Mesenchymal stem cell (in vitro differentiated cells and primary cell): ENCODE data around the gene DNAI4.

Source experiments
- DNase-seq: peaks from one replicate; pipeline ENCODE4 v3.0.0-alpha.2; 2013
- H2AFZ ChIP-seq: one replicate; pipeline ENCODE4 v1.6.1; 2013; ENCODE audit warnings: low read depth, mild to moderate bottlenecking, control low read depth, inconsistent platforms, low read length, moderate library complexity
- H2AK5ac ChIP-seq: 2 replicates; pipeline ENCODE4 v1.6.1; 2013; ENCODE audit warnings: low read length, moderate library complexity, mild to moderate bottlenecking, inconsistent platforms; ENCODE audit not compliant: severe bottlenecking
- H2BK120ac ChIP-seq: one replicate; pipeline ENCODE4 v1.6.1; 2013; ENCODE audit warnings: low read depth, mild to moderate bottlenecking, inconsistent platforms, low read length, moderate library complexity
- H2BK12ac ChIP-seq, 2 experiments: one replicate each; pipeline ENCODE4 v1.6.1; 2013; ENCODE audit warnings: inconsistent platforms in 2 of 2, low read length in 2 of 2, mild to moderate bottlenecking in 2 of 2, moderate library complexity in 2 of 2, control low read depth in 1 of 2
- H2BK15ac ChIP-seq: one replicate; pipeline ENCODE4 v1.6.1; 2013; ENCODE audit warnings: mild to moderate bottlenecking, low read depth, inconsistent platforms; ENCODE audit not compliant: poor library complexity, severe bottlenecking
- H2BK5ac ChIP-seq: 2 replicates; pipeline ENCODE4 v1.6.1; 2013; ENCODE audit warnings: low read depth, mild to moderate bottlenecking, low read length, control low read depth, inconsistent platforms; ENCODE audit not compliant: poor library complexity, severe bottlenecking
- H3K14ac ChIP-seq, 2 experiments: one replicate each; pipeline ENCODE4 v1.6.1; 2013; ENCODE audit warnings: inconsistent platforms in 2 of 2, low read length in 2 of 2, control low read depth in 1 of 2, mild to moderate bottlenecking in 1 of 2, moderate library complexity in 1 of 2
- H3K18ac ChIP-seq, 2 experiments: one replicate each; pipeline ENCODE4 v1.6.1; 2013; ENCODE audit warnings: inconsistent platforms in 2 of 2, low read length in 2 of 2, control low read depth in 1 of 2, low read depth in 1 of 2, mild to moderate bottlenecking in 1 of 2
- H3K23ac ChIP-seq, 2 experiments: one replicate each; pipeline ENCODE4 v1.6.1; 2013; ENCODE audit warnings: inconsistent platforms in 2 of 2, low read length in 2 of 2, mild to moderate bottlenecking in 2 of 2, moderate library complexity in 2 of 2, control low read depth in 1 of 2
- H3K27ac ChIP-seq: 2 replicates; pipeline ENCODE4 v1.5.1; 2013; ENCODE audit warnings: mild to moderate bottlenecking, moderate library complexity, low read length, control low read depth, inconsistent platforms; ENCODE audit not compliant: poor library complexity, severe bottlenecking
- H3K27me3 ChIP-seq, 2 experiments: 2 replicates each; pipeline versions ENCODE4 v1.6.1 to v1.7.0; 2013; ENCODE audit warnings: low read length in 2 of 2, mild to moderate bottlenecking in 2 of 2, moderate library complexity in 2 of 2, control low read depth in 1 of 2, inconsistent platforms in 1 of 2; ENCODE audit not compliant: control insufficient read depth in 1 of 2, insufficient read depth in 1 of 2
- H3K36me3 ChIP-seq, 2 experiments: 2 replicates each; pipeline versions ENCODE4 v1.6.1 to v1.7.0; 2013; ENCODE audit warnings: low read length in 2 of 2, control low read depth in 1 of 2, inconsistent platforms in 1 of 2, low read depth in 1 of 2, mild to moderate bottlenecking in 1 of 2; ENCODE audit not compliant: insufficient read depth in 2 of 2, control insufficient read depth in 1 of 2
- H3K4ac ChIP-seq, 2 experiments: one replicate each; pipeline ENCODE4 v1.6.1; 2013; ENCODE audit warnings: inconsistent platforms in 2 of 2, low read length in 2 of 2, mild to moderate bottlenecking in 2 of 2, moderate library complexity in 2 of 2, control low read depth in 1 of 2, low read depth in 1 of 2
- H3K4me1 ChIP-seq: 2 replicates; pipeline ENCODE4 v1.6.1; 2013; ENCODE audit warnings: low read depth, low read length, control low read depth; ENCODE audit not compliant: control insufficient read depth, insufficient read depth
- H3K4me2 ChIP-seq: 2 replicates; pipeline ENCODE4 v1.6.1; 2013; ENCODE audit warnings: low read length, mild to moderate bottlenecking, inconsistent platforms; ENCODE audit not compliant: poor library complexity, severe bottlenecking
- H3K4me3 ChIP-seq, 2 experiments: 2 replicates each; pipeline versions ENCODE4 v1.5.1 to v1.7.0; 2013; ENCODE audit warnings: low read length in 2 of 2, mild to moderate bottlenecking in 2 of 2, control low read depth in 1 of 2, low read depth in 1 of 2; ENCODE audit not compliant: insufficient read depth in 1 of 2
- H3K79me1 ChIP-seq: replicated peaks from 2 replicates; pipeline ENCODE4 v1.6.1; 2013; ENCODE audit warnings: mild to moderate bottlenecking, control low read depth, low read length, inconsistent platforms; ENCODE audit not compliant: poor library complexity, severe bottlenecking
- H3K9ac ChIP-seq: 2 replicates; pipeline ENCODE4 v1.7.0; 2013; ENCODE audit warnings: mild to moderate bottlenecking, low read length, moderate library complexity
- H3K9me3 ChIP-seq: 2 replicates; pipeline ENCODE4 v1.7.0; 2013; ENCODE audit warnings: mild to moderate bottlenecking, low read length; ENCODE audit not compliant: control insufficient read depth
- H4K8ac ChIP-seq: one replicate; pipeline ENCODE4 v1.6.1; 2013; ENCODE audit warnings: inconsistent platforms, mild to moderate bottlenecking, low read length, moderate library complexity
- H4K91ac ChIP-seq: one replicate; pipeline ENCODE4 v1.6.1; 2013; ENCODE audit warnings: mild to moderate bottlenecking, low read length, inconsistent platforms
- WGBS: methylation state at CpG from one replicate; pipeline ENCODE4 v1.1.7; 2013; ENCODE audit warnings: mixed read lengths; 5-methylcytosine and 5-hydroxymethylcytosine counted together

The DNAI4 gene

DNA sequence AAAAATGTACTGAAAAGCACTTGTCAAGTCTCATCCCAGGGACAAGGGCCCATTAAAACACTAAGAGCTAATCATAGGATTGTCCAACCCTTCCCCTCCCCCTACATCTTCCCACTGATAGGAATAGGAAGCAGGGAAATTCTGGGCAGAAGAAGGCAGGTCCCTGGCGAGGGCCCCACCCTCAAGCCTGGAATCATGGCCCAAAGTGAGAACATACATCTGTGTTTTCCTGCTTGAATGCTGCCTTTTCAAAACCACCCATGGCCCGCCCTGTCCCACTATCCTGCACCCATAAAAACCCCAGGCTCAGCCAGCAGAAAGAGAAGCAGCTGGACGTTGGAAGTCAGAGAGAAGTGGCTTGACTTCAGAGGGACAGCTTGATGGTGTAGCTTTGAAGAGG, 4.8 kb downstream of the DNAI4 start:
- 85% methylated on average over 3 of the region's 3 CpGs for WGBS
- Histone ChIP-seq H3K9ac (no peak overlapping the region), H2BK120ac (no peak overlapping the region), H3K4ac (no peak overlapping the region), H3K27ac (no peak overlapping the region), H4K91ac (no peak overlapping the region), H2BK5ac (no peak overlapping the region), H3K4me1 (peaks cover 5% of the 10 kb centered on the region), H3K9me3 (no peaks in the 10 kb centered on the region), H2BK15ac (no peak overlapping the region), H3K4me2 (no peak overlapping the region), H3K4me3 (no peak overlapping the region), H3K23ac (no peak overlapping the region), H2AK5ac (no peak overlapping the region), H3K18ac (no peak overlapping the region), H3K27me3 (no peaks in the 10 kb centered on the region), H2BK12ac (no peak overlapping the region), H3K14ac (no peak overlapping the region), H2AFZ (no peak overlapping the region), H4K8ac (no peak overlapping the region), H3K79me1 (peaks cover 31% of the 10 kb centered on the region), H3K36me3 (peaks cover 7 to 8% of the 10 kb centered on the region in 2 experiments)
- no peak for DNase-seq

DNA sequence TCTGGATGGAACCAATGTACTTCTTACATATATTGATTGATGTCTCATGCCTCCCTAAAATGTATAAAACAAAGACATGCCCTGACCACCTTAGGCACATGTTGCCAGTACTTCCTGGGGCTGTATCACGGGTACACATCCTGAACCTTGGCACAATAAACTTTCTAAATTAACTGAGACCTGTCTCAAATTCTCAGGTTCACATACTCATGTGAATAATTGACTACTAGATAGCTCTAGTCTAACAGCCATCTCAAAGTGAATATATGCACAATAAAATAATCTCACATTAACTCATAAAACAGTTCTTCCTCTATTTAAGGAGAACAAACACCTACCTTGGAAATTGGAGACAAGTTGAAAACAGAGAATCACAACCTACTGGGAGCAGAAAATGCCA, 5.6 kb downstream of the DNAI4 start:
- Histone ChIP-seq H3K4me3 (no peak overlapping the region), H3K4me1 (peaks cover 3% of the 10 kb centered on the region), H3K4me2 (no peak overlapping the region), H3K27me3 (no peaks in the 10 kb centered on the region), H3K18ac (no peak overlapping the region), H3K9me3 (no peaks in the 10 kb centered on the region), H2BK120ac (no peak overlapping the region), H3K27ac (no peak overlapping the region), H2BK15ac (no peak overlapping the region), H3K9ac (no peak overlapping the region), H3K23ac (no peak overlapping the region), H3K79me1 (peaks cover 27% of the 10 kb centered on the region), H2AFZ (no peak overlapping the region), H2AK5ac (no peak overlapping the region), H4K8ac (no peak overlapping the region), H4K91ac (no peak overlapping the region), H3K4ac (no peak overlapping the region), H2BK12ac (no peak overlapping the region), H3K14ac (no peak overlapping the region), H3K36me3 (peaks cover 7 to 8% of the 10 kb centered on the region in 2 experiments), H2BK5ac (no peak overlapping the region)
- whole genome bisulfite sequencing, result 93% methylated on average over 1 of the region's 1 CpG
- DNase-seq, result no peak

DNA sequence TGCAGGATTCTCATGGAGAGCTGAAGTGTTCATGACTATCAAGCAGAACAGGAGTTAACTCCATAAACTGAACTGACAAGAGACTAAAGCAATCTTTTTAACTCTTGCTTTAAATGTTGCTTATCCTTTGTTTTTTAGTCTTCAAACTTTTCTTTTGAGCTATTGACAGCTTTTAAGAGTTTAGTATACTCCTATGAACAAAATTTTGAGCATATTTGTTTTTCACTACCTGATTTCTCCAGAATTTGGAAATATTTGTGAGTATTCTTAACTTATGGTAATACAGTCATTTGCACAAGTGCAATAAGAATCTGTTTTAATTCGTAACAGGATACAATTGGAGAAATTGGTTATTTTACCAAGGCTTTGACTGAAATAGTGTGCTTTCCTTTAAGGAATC, 7.2 kb downstream of the DNAI4 start:
- Histone ChIP-seq H2BK120ac (no peak overlapping the region), H3K14ac (no peak overlapping the region), H2AFZ (no peak overlapping the region), H3K4me2 (no peak overlapping the region), H2BK5ac (no peak overlapping the region), H3K4ac (no peak overlapping the region), H2BK15ac (no peak overlapping the region), H3K9me3 (no peaks in the 10 kb centered on the region), H3K4me1 (no peaks in the 10 kb centered on the region), H2AK5ac (no peak overlapping the region), H4K8ac (no peak overlapping the region), H3K18ac (no peak overlapping the region), H3K9ac (no peak overlapping the region), H3K36me3 (peaks cover 7 to 8% of the 10 kb centered on the region in 2 experiments), H3K27me3 (no peaks in the 10 kb centered on the region), H3K27ac (no peak overlapping the region), H4K91ac (no peak overlapping the region), H3K4me3 (no peak overlapping the region), H2BK12ac (no peak overlapping the region), H3K23ac (no peak overlapping the region), H3K79me1 (peaks cover 21% of the 10 kb centered on the region)
- no peak for DNase-seq
- WGBS, result 100% methylated on average over 1 of the region's 1 CpG

DNA sequence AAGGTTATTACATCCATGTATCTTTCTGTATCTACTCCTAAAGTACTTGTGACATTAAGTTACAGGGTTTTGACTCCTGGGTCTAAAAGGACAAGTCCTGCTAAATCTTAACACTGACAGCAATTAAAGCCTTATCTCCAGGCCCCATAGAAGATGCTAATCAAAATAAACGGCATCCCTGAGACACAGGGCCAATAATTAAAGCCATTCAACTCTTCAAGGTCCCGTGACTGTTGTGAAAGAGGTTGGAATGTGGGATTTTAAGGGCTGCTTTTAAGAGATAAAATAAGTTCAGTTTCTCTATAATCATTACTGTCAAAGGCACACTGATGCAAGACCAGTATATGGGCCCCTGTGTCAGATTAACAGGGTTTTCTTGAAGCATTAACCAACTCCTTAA, 8.3 kb downstream of the DNAI4 start:
- no peak overlapping the region for H4K8ac ChIP-seq
- no peak overlapping the region for H3K4me2 ChIP-seq
- H3K27me3 ChIP-seq, result no peaks in the 10 kb centered on the region
- H3K27ac ChIP-seq, result no peak overlapping the region
- H4K91ac ChIP-seq, result no peak overlapping the region
- H2AK5ac ChIP-seq, result no peak overlapping the region
- no peak overlapping the region for H2BK5ac ChIP-seq
- H3K18ac ChIP-seq, result no peak overlapping the region
- no peaks in the 10 kb centered on the region for H3K4me1 ChIP-seq
- no peak overlapping the region for H2AFZ ChIP-seq
- DNase-seq, result peak; percentile 44
- H3K9me3 ChIP-seq, result no peaks in the 10 kb centered on the region
- H3K14ac ChIP-seq, result no peak overlapping the region
- WGBS, result no CpG with 5 or more reads among the region's 2 CpGs
- no peak overlapping the region for H2BK15ac ChIP-seq
- no peak overlapping the region for H2BK120ac ChIP-seq
- no peak overlapping the region for H3K4me3 ChIP-seq
- H3K36me3 ChIP-seq, result peaks cover 8 to 9% of the 10 kb centered on the region in 2 experiments
- H3K4ac ChIP-seq, result no peak overlapping the region
- peaks cover 13% of the 10 kb centered on the region for H3K79me1 ChIP-seq
- no peak overlapping the region for H2BK12ac ChIP-seq
- H3K9ac ChIP-seq, result peak overlapping the region; percentile 38
- H3K23ac ChIP-seq, result no peak overlapping the region
